ENCODE results near the gene NR6A1.
"Not testable (repeated sequence)": the region's sequence is repeated elsewhere in the genome, so short reads cannot be mapped to it uniquely, and the experiment has no call there.

The NR6A1 gene

DNA sequence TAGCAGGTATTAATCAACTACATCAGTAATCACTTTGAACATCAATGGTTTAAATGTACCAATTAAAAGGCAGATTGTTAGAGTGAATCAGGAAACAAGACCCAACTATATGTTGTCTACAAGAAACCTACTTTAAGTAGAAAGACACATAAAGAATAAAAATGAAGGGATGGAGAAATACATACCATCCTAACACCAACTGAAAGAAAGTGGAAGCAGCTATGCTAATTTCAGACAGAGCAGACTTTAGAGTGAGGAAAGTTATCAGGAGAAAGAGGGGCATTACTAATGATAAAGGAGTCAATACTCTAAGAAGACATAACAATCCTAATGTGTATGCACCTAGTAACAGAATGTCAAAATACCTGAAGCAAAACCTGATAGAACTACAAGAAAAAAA, 125.8 kb downstream of the NR6A1 start:
- no peak for DNase-seq

DNA sequence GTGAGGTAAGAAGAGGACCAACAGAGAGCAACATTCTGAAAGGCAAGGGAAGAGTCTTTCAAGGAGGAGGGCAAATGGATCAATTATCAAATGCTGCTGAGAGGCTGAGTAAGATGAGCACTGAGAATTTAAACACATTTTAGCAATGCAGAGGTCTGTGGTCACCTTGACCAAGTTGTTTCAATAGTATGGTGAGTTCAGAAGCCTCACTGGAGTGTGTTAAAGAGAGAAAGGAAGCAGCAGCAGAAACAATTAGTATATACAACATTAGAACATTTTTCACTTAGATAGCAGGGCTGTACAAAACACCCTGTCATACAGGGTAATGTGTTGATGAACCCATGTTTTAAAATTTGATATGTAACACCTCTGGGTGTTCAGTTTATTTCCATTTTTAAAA, 131.5 kb downstream of the NR6A1 start:
- DNase-seq: no peak

DNA sequence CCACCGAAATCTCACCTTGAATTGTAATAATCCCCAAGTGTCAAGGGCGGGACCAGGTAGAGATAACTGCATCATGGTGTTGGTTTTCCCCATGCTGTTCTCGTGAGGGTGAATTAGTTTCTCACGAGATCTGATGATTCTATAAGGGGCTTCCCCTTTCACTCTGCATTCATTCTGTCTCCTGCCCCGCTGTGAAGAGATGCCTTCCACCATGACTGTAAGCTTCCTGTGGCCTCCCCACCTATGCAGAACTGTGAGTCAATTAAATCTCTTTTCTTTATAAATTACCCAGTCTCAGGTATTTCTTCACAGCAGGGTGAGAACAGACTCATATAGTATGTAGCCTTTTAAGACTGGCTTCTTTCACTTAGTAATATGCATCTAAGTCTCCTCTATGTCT, 135.8 kb downstream of the NR6A1 start:
- DNase-seq: no peak

DNA sequence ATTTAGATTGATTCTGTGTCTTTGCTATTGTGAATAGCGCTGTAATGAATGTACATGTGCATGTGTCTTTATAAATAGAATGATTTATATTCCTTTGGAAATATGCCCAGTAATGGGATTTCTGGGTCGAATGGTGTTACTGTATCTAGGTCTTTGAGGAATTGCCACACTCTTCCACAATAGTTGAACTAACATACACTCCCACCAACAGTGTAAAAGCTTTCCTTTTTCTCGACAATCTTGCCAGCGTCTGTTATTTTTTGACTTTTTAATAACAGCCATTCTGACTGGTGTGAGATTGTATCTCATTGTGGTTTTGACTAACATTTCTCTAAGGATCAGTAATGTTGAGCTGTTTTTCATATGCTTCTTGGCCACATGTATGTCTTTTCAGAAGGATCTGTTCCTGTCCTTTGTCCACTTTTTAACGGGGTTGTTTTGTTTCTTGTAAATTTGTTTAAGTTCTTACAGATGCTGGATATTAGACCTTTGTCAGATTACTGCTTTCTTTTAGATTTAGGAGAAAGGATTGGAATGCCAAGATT, 139.0 kb downstream of the NR6A1 start:
- DNase-seq: no peak

DNA sequence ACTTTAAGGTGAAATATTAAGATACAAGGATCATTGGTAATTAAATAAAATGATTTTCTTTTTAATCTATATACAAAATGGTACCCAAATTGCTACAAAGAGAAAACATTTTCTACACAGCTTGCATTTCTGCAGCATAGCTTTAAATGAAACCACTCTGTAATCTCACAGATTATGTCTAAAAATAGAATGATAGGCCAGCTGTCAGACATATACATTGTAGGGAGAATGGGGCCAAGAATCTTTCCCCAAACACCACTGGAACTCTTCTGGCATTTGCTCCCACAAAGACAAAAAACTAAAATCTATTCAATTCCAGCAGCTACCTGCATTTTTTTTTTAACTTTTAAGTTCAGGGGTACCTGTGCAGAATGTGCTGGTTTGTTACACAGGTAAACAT, 139.8 kb downstream of the NR6A1 start:
- DNase-seq: no peak

DNA sequence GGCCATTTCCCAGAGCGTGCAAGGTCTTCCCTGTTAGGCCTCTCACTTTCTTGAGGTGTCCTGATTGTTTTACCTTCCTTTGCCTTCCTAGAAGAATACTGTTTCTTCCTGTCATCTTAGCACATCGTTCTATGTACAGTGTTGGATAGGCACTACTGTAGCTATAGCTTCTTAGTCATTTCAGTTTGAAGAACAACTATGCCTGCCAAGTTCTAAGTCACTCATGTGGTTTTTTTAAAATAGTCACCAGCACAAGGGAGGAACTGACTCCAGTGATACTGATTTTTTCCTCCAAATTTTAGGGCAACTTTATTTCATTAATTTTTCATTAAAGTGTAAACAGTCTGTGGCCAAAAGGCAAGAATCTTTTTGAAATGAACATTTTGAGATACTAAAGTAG, 141.5 kb downstream of the NR6A1 start:
- DNase-seq: no peak

DNA sequence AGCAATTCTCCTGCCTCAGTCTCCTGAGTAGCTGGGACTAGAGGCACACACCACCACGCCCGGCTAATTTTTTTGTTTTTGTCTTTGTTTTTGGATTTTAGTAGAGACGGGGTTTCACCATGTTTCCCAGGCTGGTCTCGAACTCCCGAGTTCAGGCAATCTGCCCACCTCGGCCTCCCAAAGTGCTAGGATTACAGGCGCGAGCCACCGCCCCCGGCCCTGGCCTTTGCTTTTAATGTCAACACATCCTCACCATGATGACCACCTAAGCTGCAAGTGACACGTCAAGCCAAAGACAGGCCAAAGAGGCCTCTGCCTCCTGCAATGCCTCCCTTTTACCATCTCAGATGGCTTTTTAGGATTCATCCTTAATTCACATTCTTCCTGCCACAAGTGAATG, 142.4 kb downstream of the NR6A1 start:
- DNase-seq: no peak

DNA sequence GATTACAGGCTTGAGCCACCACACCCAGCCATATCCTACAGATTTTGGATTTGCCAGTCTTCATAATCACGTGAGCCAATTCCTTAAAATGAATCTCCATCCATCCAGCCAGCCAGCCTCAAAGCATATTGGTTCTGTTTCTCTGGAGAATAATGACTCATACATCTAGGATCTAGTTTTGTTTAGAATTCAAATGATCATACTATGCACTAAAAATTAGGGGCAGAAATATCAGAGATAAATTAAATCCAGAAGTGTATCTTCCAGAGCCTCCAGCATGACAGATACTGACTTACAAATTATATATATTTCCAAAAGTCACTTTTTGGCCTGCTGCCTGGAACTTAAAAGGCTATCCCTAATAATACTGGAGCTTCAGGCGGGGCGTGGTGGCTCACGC, 144.8 kb downstream of the NR6A1 start:
- DNase-seq: no peak

DNA sequence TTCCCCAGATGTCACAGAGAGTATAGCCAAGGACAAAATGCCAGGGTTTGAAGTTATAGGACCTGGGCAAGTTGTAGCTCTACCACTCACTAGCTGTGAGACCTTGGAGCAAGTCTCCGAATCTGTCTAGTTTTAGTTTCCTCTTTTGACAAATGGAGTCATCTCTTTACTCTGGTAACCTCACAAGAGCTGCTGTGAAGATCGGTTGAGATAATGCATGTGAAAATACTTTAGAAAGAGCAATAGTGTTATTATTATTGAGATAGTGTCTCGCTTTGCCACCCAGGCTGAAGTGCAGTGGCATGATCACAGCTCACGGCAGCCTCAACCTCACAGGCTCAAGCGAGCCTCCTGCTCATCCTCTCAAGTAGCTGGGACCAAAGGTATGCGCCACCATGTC, 146.0 kb downstream of the NR6A1 start:
- DNase-seq: no peak

DNA sequence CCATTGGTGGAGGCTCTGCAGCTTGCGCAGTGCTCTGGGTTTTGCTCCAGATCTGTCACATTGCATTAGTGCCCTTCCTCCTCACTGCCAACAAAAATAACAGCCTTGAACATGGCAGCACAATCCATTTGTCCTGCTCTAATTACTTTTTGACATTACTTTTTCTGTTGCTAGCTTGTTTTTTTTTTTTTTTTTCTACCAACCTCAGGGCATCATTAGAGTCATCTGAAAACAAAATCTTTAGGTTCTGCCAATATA, 146.4 kb downstream of the NR6A1 start:
- no peak for DNase-seq

DNA sequence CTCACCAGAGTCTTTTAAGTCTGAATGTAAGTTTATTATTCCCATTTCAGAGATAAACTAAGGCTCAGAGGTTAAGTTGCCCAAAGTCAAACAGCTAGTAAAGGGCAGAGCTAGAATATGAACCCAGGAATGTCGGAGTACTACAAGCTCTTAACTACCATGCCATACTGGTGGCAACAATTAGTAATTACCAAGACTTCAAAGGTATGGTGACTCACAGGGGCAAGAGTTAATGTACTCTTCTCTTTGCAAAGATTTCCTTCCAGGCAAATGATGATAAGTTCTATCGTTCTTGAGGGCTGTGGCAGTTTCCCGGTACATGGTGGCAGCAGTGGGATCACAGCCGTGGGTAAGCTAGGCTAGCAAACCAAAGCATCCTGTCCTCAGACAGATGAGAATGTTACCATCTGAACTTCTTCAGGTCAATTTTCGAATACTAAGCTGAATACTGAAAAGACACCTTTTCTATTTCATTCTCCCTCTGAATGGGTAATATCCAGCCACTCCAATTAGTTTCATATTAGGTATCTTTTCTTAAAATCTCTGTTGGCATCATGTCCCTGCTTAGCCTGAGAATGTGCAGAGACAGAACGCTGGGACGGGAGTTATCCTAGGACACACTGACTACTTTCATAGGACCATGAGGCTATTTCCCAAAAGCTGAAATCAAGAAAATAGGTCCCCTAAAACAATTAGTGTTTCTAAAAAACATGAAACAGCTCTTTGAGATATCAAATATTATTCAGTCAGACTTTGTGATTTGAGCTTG, 147.0 kb downstream of the NR6A1 start:
- no peak for DNase-seq

DNA sequence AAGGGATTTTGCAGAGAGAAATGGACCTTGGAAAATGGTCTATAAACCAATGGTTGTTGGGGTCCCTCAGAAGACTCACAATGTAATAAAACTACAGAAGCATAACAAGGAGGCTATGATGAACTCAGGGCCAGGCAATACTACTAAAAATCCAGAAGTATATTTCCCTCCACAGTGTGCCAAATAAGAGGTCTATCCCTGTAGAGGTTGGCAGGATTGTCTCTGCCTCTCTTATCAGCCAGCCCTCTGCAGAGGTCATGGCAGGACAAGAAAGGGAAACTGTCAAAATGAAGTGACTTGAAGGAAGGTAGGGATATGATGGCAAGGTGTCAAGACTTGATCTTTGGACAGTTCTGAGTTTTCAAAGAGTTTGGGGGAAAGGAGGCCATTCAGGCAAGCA, 148.2 kb downstream of the NR6A1 start:
- no peak for DNase-seq

DNA sequence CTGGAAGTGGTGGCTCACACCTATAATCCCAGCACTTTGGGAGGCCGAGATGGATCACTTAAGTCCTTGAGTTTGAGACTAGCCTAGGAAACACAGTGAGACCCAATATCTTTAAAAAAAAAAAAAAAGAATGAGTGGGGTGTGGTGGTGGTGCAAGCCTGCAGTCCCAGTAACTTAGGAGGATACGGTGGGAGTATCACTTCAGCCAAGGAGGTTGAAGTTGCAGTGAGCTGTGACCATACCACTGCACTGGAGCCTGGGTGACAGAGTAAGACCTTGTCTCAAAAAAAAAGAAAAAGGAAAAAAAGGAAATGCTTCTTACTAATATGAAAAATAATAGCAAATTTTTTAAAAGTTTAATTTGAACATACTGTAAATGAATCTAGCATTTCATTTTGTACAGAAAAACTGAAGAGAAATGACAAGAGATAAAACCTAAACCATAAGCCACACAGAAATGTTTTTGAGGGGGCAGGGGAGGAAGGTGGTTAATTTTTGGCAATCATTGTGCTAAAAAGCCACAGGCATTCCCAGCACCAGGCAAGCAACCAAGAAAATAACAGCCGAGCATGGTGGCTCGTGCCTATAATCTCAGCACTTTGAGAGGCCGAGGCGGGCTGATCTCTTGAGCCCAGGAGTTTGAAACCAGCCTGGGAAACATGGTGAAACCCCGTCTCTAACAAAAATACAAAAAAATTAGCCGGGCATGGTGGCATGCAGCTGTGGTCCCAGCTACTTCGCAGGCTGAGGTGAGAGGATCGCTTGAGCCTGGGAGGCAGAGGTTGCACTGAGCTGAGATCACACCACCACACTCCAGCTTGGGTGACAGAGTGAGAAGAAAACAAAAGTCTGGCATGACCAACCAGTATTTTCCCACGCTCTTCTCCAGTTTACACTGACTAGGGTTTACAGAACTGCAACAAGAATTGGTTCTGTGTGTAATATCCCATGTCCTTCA, 149.5 kb downstream of the NR6A1 start:
- no peak for DNase-seq

DNA sequence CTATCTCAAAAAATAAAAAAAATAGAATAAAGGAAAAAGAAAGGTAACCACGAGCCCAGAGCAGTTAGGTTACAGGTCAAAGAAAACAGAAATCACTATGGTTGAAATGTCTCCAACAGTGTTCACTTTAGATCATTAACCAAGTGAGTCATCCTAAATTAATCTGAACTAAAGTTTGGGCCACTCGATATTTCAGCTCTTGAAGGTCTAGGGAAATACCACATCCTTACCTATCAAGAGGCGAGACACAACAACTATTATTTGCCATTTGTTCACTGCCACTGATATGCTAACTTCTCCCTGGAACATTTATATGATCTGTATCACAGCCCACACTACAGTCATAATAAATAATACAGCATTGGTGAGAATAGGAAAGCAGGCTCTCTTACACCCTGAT, 152.6 kb downstream of the NR6A1 start:
- DNase-seq: no peak

DNA sequence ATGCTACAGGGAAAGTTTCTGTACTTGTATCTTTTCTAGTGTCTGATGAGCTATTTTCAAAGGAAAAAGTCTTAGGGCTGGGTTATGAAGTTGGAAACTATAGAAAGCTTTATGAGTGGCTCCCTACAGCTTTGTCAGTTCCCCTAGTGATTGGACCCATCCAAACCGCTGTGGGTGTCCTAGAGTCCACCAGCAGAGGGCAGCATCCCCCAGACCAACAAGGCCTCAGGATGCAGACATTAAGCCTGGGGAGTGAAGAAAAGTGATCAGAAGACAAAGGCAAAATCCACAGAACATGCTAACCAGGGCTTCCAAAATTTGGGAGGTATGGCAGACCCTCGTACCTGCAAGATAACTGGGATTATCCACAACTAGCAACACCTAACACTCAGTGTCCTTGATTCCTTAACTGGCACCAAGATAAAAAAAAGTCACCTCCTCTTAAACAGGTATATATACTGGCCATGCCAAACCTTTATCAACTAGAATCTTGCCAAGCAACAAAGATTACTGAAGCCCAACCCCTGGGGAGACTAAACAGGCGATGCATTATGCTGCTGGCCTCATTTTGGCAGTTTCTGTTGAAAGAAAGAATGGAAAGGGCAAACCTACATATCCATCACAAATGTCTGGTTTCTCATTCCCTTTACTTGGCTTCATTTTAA, 153.5 kb downstream of the NR6A1 start:
- peak; percentile 66 for DNase-seq

DNA sequence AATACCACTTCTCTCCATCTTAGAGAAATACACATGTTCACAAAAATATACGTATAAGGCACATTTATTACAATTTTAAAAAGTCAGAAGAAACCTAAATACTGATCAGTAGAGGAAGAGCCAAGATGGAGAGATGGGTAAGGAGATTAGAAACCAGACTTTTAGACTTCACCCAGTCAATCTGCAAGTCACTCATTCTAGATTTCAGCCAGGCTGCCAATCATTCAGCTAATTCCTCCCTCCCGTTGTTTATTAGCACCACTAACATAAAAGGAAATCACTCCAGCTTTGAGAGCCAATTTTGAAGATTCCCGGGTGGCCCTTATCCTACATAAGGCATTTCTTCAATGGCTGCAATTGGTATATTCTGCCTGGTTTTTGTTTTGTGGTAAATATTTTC, 154.2 kb downstream of the NR6A1 start:
- DNase-seq: no peak

DNA sequence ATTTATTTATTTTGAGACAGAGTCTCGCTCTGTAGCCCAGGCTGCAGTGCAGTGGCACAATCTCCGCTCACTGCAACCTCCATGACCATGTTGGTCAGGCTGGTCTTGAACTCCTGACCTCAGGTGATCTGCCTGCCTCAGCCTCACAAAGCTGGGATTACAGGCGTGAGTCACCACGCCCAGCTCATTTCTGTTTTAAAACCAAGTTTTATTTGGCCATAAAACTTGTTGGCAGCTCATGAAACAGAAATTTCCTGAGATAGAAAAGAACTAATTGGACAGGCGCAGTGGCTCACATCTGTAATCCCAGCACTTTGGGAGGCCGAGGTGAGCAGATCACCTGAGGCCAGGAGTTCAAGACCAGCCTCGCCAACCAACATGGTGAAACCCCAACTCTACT, 155.3 kb downstream of the NR6A1 start:
- DNase-seq: not testable (repeated sequence)

DNA sequence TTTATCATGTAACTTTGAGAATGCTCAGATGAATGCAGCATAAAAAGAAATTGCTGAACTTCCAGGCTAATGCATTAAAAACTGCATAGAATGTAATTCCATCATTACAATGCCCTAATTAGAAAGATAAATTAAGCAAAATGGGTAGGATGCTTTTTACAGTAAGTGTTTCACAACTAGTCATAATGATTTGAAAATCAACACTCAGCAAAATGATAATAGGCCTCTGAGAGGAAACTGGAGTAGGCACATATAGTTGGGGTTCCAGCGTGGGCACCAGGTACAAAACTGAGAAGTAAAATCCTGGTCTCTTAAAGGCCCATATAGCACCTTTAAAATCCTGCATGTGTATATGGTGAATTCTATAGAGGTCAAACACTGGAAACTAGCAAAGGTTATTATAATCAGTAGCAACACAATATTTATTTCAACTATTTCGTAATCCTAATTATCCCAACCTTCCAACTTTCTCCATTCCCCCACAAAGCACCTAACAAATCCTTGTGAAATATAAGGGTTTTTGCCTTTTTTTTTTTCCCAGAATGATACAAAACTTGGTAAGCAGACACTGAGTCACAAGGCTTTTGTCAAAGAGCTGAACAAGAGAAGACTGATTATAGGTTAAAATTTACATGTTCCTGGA, 155.9 kb downstream of the NR6A1 start:
- DNase-seq: no peak

DNA sequence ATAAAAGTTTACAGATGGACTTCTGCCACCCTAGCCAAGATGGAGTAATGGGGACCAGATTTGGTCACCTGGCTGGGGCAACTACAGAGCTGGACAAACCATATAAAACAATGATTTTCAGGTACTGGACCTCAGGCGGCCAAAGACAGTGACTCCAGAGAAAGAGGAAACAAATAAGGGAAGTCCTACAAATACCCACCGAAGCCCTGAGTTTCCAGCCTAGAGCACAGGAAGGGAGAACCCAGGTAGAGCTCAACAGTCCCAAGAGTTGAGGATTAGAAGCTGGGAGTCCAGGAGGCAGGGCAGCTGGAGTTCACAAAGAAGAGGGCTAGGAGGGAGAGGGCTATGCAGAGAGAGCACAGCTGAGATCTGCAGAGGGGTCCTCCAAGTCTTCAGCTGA, 157.3 kb downstream of the NR6A1 start:
- DNase-seq: no peak

DNA sequence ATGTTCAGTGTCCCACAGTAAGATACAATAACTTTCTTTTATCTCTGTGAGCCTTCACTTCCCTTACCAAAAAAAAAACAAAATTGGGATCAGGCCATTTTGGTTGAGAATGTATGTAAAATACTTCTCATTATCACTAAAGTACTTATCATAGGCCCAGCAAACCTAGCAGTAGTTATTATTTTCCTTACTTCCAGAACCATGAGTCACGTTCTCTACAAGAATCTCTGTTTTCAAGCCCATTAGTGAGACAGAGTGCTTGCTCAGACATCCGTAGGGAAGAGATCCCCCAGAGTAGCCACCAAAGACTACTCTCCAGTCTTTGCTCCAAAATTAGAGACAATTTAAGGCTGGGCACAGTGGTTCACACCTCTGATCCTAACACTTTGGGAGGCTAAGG, 160.0 kb downstream of the NR6A1 start:
- DNase-seq: no peak

DNA sequence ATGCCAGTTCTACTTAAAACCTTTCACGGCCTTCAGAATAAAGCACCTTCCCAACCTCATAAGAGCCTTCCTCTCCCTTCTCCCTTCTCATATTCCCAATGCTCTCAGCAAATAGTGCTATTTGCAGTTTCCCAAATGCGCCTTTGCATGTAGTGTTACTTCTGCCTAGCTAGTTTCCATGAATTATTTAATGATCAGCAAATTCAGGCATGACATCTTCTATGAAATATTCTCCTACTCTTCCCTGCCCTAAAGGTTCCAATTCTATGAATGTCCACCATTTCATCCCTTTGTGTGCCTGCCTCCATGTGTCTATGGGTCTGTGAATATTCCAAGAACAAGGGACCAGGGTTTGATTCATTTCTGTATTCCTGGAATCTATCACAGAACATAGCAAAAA, 165.1 kb downstream of the NR6A1 start:
- DNase-seq: no peak

DNA sequence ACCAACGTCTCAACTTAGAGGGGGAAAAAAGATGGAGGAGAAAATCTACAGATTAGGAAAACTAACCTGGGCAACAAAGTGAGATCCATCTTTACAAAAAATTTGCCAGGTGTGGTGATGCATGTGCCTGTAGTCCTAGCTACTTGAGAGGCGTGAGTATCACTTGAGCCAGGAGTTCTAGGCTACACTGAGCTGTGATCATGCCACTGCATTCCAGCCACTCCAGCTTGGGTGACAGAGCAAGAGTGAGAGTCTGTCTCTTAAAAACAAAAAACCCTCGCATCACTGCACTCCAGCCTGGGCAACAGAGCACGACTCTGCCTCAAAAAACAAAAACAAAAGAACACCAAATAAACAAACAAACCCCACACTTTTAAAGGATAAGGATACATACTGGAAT, 165.9 kb downstream of the NR6A1 start:
- DNase-seq: no peak

DNA sequence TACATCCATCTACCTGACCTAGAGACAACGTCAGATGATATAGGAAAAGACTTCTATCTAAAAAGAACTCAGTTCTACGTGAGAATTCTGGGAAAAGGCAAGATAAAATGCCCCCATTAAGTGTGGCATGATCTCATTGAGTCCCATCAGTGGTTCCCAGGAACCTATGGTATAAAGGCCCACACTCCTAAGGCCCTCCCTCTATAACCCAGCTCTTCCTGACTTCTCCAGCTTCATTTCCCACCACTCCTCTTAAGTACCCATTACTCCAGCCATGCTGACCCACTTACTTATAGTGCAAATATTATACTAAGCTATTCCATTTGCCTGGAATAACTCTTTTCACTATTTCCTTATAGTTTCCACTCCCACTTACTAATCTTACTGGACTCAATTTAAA, 168.5 kb downstream of the NR6A1 start:
- DNase-seq: no peak

All from NCI-H1694 treated with DMSO at 0.1 percent for 48 hours (cell line).